ENCODE data around the gene KPNA4.

DNA sequence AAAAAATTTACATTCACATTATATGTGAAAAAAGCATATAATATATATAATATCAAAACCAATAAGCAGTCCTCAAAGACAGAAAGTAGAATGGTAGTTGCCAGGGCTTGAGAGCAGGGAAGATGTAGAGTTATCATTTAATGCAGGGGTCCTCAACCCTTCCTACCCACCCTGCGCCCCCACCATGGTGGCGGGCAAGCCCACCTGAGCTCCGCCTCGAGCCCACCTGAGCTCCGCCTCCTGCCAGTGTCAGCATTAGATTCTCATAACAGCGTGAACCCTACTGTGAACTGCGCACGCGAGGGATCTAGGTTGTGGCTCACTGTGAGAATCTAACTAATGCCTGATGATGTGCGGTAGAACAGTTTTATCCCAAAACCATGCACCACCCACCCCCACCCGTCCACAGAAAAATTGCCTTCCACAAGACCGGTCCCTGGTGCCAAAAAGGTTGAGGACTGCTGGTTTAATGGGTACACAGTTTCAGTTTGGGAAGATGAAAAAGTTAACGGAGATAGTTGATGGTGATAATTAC, 118.8 kb downstream of the KPNA4 start:
- TF ChIP-seq EZH2 (IDR thresholded peaks at IDR 0.05; ENCODE audit: insufficient read depth, poor library complexity, severe bottlenecking): no peak
- no peak for TF ChIP-seq EZH2phosphoT487 (IDR thresholded peaks at IDR 0.05; ENCODE audit: insufficient read depth, low read depth)

Data from GM23248 (cell line).